HUES64 (cell line): ENCODE data around the gene HAO2.
"Not testable (repeated sequence)": the region's sequence is repeated elsewhere in the genome, so short reads cannot be mapped to it uniquely, and the experiment has no call there.

Experiments used
- H3K27ac ChIP-seq: 2 replicates; pipeline ENCODE4 v1.7.0; 2013; ENCODE audit warnings: low read depth, low read length, inconsistent platforms
- H3K27me3 ChIP-seq: 2 replicates; pipeline ENCODE4 v1.6.1; 2013; ENCODE audit warnings: mild to moderate bottlenecking, low read length; ENCODE audit not compliant: insufficient read depth
- H3K36me3 ChIP-seq: 2 replicates; pipeline ENCODE4 v1.6.1; 2013; ENCODE audit warnings: mild to moderate bottlenecking, low read length; ENCODE audit not compliant: insufficient read depth
- H3K4me1 ChIP-seq: 2 replicates; pipeline ENCODE4 v1.6.1; 2013; ENCODE audit warnings: mild to moderate bottlenecking, low read length, moderate library complexity; ENCODE audit not compliant: insufficient read depth
- H3K4me3 ChIP-seq: 2 replicates; pipeline ENCODE4 v1.5.1; 2013; ENCODE audit warnings: mild to moderate bottlenecking, low read length, moderate library complexity
- H3K9ac ChIP-seq: 2 replicates; pipeline ENCODE4 v1.6.1; 2013; ENCODE audit warnings: mild to moderate bottlenecking, low read depth, low read length
- H3K9me3 ChIP-seq: 2 replicates; pipeline ENCODE4 v1.6.1; 2013; ENCODE audit warnings: low read depth, low read length; ENCODE audit not compliant: insufficient read depth
- WGBS: fragments of 150-250, 120-280 bp; methylation state at CpG from one replicate; pipeline ENCODE4 v1.1.7; 2013; ENCODE audit warnings: missing lambda C conversion rate; 5-methylcytosine and 5-hydroxymethylcytosine counted together

Gene HAO2

DNA sequence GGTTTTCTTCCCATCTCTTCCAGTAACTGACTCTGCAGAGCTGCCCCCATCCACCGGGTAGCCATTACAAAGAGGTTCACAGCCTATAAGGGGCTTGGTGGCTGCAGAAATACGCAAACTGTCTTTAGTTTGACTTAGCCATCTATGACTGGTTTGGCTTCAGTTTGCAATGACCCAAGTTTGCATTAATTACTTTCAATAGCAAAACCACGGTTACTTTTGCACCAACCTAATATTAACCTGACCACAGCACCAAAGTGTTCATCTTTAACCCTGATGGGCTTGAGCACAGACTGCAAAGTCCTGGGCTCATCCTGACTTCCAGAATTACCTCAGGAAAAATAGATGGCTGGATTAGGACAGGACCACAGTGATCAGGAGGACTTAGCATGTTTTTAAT lies 2.2 kb upstream of the HAO2 start:
- Histone ChIP-seq H3K9me3 (no peaks in the 10 kb centered on the region), H3K4me1 (peaks cover 6% of the 10 kb centered on the region), H3K27ac (no peak overlapping the region), H3K36me3 (no peaks in the 10 kb centered on the region), H3K9ac (no peak overlapping the region), H3K4me3 (no peak overlapping the region), H3K27me3 (no peaks in the 10 kb centered on the region)
- 97% methylated on average over 3 of the region's 3 CpGs for WGBS

DNA sequence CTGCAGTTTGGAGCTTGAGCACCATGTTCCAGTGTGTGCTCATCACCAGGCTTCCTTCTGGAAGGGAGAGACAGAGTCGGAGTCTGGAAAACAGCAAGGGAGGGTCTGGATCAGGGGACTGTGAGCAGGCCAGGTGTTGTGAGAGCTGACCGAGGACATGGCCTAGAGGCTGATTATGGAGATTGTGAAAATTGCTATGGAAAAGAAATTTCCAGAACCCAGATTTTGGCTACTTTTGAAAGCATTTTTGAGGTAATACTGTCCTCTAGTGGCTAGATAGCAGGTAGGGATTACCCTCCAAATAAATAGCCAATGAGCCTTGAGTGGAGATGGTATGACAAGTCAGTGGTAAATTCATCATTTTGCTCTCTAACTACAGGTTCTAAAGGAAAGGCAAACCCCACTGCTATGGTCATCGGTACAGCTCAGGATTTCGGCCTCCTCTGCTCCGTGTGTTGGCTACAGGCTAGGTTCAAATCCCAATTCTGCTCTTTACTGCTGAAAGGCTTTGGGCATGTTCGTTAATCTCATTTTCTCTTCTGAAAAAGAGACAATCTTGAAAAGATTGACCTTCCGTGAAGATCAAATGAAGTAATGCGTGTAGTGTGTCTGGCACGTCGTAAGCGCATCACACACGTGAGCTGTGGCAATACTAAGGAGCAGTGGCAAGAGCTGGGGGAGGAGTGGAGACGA lies 1.0 kb upstream of the HAO2 start:
- no peaks in the 10 kb centered on the region for H3K36me3 ChIP-seq
- H3K4me3 ChIP-seq = no peak overlapping the region
- H3K27ac ChIP-seq = no peak overlapping the region
- H3K27me3 ChIP-seq = no peaks in the 10 kb centered on the region
- no peak overlapping the region for H3K9ac ChIP-seq
- 77% methylated on average over 13 of the region's 13 CpGs for WGBS
- H3K9me3 ChIP-seq = no peaks in the 10 kb centered on the region
- peaks cover 13% of the 10 kb centered on the region for H3K4me1 ChIP-seq

DNA sequence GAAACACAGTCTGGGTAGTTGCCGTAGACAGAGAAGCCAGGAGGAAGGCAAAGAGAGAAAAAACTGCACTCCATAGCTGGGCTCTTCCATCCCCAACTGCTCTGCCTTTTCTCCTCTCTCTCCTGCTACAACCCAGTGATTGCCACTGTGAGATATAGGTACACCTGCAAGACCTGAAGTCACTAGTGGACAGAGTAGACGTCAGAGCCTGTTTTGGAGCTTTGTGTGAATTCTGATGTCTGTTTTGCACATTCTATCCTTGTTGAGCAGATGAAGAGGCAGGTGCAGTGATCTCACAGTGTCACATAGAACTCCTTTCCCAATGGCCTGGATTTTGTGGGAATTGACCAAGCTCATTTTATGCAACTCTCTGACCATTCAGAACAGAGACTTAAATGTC lies 2.2 kb downstream of the HAO2 start:
- Histone ChIP-seq H3K4me3 (no peak overlapping the region), H3K36me3 (no peaks in the 10 kb centered on the region), H3K4me1 (peaks cover 10% of the 10 kb centered on the region), H3K27me3 (no peaks in the 10 kb centered on the region), H3K9ac (no peak overlapping the region), H3K9me3 (no peaks in the 10 kb centered on the region), H3K27ac (no peak overlapping the region)
- 98% methylated on average over 2 of the region's 2 CpGs for WGBS

DNA sequence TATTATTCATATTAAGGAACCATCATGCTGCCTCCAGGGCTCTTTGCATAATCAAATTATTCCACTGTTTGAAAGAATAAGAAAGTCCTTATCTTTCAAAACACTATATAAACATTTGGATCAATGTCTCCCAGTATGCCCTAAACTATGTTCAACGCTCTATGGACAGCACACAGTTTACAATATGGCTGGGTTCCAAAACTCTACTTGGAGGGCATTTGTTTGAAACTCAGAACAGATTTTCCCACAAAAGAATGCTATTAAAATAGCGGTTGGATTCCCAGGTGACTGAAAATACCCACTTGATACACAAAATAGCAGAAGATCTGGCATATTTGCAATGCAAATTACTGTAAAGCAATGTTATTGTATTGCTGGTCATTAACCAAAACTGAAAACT lies 3.2 kb downstream of the HAO2 start:
- H3K4me3 ChIP-seq = no peak overlapping the region
- H3K36me3 ChIP-seq = no peaks in the 10 kb centered on the region
- WGBS = 77% methylated on average over 2 of the region's 2 CpGs
- no peaks in the 10 kb centered on the region for H3K27me3 ChIP-seq
- no peak overlapping the region for H3K27ac ChIP-seq
- no peak overlapping the region for H3K9ac ChIP-seq
- peaks cover 10% of the 10 kb centered on the region for H3K4me1 ChIP-seq
- H3K9me3 ChIP-seq = no peaks in the 10 kb centered on the region

DNA sequence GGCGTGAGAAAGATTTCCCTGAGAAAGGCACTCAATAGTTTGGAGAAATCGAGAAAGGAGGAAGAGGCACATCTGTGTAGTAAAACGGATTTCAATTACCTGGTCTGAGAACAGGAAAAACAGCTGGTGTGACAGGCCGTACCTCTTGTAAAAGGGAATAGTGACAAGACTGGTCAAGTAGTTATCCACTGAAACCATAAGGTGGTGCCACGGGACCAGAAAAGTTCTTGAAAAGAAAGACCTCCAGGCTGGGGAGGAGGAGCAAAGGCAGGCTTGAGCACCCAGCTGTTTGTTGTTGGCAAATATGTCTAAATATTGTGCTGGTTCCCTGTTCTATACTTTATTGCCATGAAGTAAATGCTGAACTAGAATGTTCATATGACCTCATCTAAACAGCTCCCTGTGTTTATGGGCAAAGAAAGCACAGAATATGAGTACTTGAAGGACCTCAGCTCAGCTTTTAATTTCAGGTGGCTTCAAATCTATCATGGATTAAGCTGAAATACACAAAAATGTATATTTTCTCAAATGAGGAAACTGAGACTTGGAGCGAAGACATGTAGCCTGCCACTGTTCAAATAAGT lies 4.0 kb downstream of the HAO2 start:
- Histone ChIP-seq H3K4me3 (no peak overlapping the region), H3K27me3 (no peaks in the 10 kb centered on the region), H3K36me3 (no peaks in the 10 kb centered on the region), H3K9me3 (no peaks in the 10 kb centered on the region), H3K27ac (no peak overlapping the region), H3K4me1 (peaks cover 10% of the 10 kb centered on the region), H3K9ac (no peak overlapping the region)
- 39% methylated on average over 6 of the region's 6 CpGs for WGBS

DNA sequence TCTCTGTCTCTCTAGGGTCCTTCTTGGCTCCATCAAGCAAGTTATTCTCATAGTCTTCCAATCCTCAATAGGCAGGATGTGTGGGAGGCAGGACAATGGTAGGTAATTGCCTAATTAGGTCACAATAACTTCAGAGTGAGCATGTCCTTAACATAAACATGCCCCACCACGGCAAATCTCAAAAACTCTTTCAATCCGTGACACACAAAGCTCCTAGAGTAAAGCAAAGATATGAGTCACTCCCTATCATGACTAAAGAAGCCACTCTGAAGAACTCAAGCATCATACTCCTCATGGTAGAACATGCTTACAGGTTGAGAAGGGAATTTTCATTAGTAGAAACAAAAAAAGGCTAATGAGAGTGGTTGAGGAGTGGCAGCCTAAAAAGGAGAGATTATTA lies 4.9 kb downstream of the HAO2 start:
- no peak overlapping the region for H3K9ac ChIP-seq
- H3K4me3 ChIP-seq = no peak overlapping the region
- H3K27me3 ChIP-seq = no peaks in the 10 kb centered on the region
- H3K4me1 ChIP-seq = peaks cover 10% of the 10 kb centered on the region
- H3K36me3 ChIP-seq = no peaks in the 10 kb centered on the region
- no peak overlapping the region for H3K27ac ChIP-seq
- WGBS = 73% methylated on average over 2 of the region's 2 CpGs
- H3K9me3 ChIP-seq = no peaks in the 10 kb centered on the region

DNA sequence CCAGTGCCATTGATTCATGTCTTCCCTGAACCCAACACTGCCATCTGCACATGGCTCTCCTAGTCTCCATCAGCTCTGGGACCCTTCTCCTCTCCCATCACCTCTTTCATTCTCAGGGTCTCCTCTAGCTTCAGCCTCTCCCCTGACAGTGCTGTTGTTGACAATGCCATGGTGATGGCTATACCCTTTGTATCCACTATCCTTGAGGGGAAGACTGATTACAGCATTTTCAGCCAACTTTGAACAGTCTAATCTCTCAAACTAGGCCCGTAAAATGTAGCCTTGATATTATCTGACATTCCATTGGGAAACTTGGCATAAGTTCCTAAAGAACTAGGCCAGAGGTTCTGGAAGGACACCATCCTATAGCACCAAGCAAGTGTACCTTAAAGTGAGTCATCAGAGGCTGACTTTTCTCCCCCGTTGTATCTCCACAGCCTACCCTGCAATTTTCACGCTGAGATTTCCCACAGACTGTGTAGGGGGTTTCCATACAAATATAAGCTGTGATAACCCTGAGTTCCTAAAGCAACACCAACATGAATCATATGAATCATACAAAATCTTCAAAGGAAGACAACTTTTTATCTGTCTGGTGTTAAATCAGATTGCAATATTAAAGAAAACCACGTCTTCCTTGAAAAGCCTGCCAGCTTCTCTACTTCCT lies 5.8 kb downstream of the HAO2 start:
- no peak overlapping the region for H3K9ac ChIP-seq
- no peaks in the 10 kb centered on the region for H3K9me3 ChIP-seq
- no peak overlapping the region for H3K27ac ChIP-seq
- H3K36me3 ChIP-seq = no peaks in the 10 kb centered on the region
- H3K4me1 ChIP-seq = peaks cover 10% of the 10 kb centered on the region
- WGBS = 63% methylated on average over 4 of the region's 4 CpGs
- no peaks in the 10 kb centered on the region for H3K27me3 ChIP-seq
- H3K4me3 ChIP-seq = no peak overlapping the region

DNA sequence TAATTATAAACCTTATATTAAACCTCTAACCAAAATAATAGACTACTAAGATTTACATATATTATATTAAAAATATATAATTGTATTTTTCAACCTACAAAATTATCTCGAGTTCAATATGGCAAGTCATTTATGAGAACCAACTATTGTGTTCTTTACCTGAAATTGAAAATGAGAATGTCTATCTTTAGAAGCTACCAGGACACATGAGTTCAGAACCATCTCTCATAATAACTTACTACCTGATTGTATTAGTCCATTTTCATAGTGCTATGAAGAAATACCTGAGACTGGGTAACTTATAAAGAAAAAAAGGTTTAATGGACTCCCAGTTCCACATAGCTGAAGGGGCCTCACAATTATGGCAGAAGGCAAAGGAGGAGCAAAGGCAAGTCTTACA lies 6.8 kb downstream of the HAO2 start:
- H3K4me1 ChIP-seq = peaks cover 10% of the 10 kb centered on the region
- H3K9ac ChIP-seq = no peak overlapping the region
- H3K36me3 ChIP-seq = no peaks in the 10 kb centered on the region
- no CpG with 5 or more reads among the region's 1 CpG for WGBS
- no peaks in the 10 kb centered on the region for H3K9me3 ChIP-seq
- no peaks in the 10 kb centered on the region for H3K27me3 ChIP-seq
- H3K27ac ChIP-seq = no peak overlapping the region
- H3K4me3 ChIP-seq = no peak overlapping the region

DNA sequence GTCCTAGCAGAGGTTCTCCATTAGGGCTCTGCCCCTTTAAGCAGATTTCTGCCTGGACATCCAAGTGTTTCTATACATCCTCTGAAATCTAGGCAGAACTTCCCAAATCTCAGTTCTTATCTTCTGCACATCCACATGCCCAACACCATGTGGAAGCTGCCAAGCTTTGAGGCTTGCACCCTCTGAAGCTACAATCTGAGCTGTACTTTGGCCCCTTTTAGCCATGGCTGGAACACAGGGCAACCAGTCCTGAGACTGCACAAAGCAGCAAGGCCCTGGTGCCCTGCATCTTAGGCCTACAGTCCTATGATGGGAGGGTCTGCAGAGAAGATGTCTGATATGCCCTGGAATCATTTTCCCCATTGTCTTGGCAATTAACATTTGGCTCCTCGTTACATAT lies 8.0 kb downstream of the HAO2 start:
- Histone ChIP-seq H3K4me1 (peaks cover 8% of the 10 kb centered on the region), H3K4me3 (no peak overlapping the region), H3K36me3 (no peaks in the 10 kb centered on the region), H3K9ac (no peak overlapping the region), H3K27me3 (no peaks in the 10 kb centered on the region), H3K9me3 (no peaks in the 10 kb centered on the region), H3K27ac (no peak overlapping the region)
- WGBS = 94% methylated on average over 1 of the region's 1 CpG

DNA sequence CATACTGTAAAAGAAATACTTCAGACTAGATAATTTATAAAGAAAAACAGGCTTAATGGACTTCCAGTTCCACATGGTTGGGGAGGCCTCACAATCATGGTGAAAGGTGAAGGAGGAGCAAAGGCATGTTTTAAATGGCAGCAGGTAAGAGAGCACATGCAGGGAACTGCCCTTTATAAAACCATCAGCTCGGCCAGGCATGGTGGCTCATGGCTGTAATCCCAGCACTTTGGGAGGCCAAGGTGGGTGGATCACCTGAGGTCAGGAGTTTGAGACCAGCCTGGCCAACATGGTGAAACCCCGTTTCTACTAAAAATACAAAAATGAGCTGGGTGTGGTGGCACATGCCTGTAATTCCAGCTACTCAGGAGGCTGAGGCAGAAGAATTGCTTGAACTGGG lies 9.0 kb downstream of the HAO2 start:
- H3K27ac ChIP-seq, H3K9me3 ChIP-seq, H3K27me3 ChIP-seq, H3K9ac ChIP-seq, H3K36me3 ChIP-seq, H3K4me1 ChIP-seq, H3K4me3 ChIP-seq: not testable (repeated sequence)
- WGBS = 90% methylated on average over 2 of the region's 2 CpGs

DNA sequence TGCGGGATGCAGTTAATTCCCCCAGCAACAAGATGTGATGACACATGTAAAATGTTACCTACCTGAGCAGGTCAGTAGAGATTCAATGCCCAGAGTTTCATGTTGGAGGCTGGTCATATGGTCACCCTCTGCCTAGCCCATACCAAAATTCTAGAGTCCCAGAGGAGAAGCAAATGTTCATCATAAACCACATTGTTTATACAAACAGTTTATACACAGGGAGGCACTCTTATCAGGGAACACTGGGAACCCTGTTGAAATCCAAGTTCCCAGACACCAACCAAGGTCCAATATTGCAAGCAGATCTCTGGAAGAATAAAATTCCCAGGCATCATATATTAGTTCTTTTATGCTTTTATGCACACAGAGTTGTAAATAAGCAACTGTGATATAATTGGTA lies 10.5 kb downstream of the HAO2 start:
- Histone ChIP-seq H3K9ac (no peak overlapping the region), H3K9me3 (no peaks in the 10 kb centered on the region), H3K36me3 (no peaks in the 10 kb centered on the region), H3K27me3 (no peaks in the 10 kb centered on the region), H3K4me3 (no peak overlapping the region), H3K27ac (no peak overlapping the region), H3K4me1 (no peaks in the 10 kb centered on the region)
- 97% methylated on average over 1 of the region's 1 CpG for WGBS
